ENCODE results near the gene PITX2. TPM values are rescaled to one million over a fixed set of nuclear protein-coding genes. Genes with fewer than 3 reads are reported as not detected.

The PITX2 gene
- total RNA-seq, 1 donor from 2014 or later, result 0.26 TPM

DNA sequence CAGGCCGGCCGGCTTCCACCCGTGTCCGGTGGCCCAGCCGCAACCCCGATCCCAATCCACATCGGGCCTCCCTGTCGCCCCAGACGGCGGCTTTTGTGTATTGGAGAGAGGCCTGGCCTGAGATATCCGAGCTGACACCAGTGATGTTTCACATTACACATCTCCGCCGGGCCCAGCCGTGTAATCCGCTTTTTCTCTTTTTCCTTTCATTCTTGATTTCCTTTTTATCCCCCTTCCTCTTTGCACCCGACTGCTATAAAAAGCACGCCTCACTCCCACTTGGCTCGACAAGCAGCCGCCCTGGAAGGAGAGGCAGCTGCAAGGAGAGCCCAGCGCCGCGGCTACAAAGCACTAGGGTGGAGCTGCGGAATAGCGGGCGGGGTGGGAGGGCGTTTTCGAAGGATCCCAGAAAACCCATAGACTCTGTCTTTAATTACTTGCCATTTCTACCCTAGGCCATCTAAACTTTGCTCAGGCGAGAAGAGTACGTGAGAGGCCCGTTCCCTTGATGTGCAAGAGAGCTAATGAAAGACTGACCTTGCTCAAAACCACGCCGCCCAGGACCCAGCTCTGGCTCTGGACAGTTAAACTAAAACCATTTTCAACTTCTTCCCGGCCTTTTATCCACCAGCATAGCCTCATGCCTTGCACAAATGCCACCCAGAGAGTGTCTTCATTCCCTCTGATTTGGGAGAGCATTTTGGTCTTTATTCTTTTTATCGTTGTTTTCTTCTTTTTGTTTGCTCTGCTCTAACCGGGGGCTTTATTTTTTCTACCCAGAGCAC lies 3.2 kb downstream of the PITX2 start:
- DNase-seq (ENCODE audit: low read depth) (no peak), FAIRE-seq (no peak)
- H3K27me3 ChIP-seq (ENCODE audit: control insufficient read depth, insufficient read depth, low read length), result peaks cover 83% of the 10 kb centered on the region
- TF ChIP-seq, protein P1, sequence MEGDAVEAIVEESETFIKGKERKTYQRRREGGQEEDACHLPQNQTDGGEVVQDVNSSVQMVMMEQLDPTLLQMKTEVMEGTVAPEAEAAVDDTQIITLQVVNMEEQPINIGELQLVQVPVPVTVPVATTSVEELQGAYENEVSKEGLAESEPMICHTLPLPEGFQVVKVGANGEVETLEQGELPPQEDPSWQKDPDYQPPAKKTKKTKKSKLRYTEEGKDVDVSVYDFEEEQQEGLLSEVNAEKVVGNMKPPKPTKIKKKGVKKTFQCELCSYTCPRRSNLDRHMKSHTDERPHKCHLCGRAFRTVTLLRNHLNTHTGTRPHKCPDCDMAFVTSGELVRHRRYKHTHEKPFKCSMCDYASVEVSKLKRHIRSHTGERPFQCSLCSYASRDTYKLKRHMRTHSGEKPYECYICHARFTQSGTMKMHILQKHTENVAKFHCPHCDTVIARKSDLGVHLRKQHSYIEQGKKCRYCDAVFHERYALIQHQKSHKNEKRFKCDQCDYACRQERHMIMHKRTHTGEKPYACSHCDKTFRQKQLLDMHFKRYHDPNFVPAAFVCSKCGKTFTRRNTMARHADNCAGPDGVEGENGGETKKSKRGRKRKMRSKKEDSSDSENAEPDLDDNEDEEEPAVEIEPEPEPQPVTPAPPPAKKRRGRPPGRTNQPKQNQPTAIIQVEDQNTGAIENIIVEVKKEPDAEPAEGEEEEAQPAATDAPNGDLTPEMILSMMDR (IDR thresholded peaks at IDR 0.05; ENCODE audit: insufficient read depth, low read length, severe bottlenecking), result no peak
- no peaks in the 10 kb centered on the region for H3K36me3 ChIP-seq (ENCODE audit: control insufficient read depth, insufficient read depth, low read length)
- no peak overlapping the region for H3K4me3 ChIP-seq (ENCODE audit: low read depth, low read length)

DNA sequence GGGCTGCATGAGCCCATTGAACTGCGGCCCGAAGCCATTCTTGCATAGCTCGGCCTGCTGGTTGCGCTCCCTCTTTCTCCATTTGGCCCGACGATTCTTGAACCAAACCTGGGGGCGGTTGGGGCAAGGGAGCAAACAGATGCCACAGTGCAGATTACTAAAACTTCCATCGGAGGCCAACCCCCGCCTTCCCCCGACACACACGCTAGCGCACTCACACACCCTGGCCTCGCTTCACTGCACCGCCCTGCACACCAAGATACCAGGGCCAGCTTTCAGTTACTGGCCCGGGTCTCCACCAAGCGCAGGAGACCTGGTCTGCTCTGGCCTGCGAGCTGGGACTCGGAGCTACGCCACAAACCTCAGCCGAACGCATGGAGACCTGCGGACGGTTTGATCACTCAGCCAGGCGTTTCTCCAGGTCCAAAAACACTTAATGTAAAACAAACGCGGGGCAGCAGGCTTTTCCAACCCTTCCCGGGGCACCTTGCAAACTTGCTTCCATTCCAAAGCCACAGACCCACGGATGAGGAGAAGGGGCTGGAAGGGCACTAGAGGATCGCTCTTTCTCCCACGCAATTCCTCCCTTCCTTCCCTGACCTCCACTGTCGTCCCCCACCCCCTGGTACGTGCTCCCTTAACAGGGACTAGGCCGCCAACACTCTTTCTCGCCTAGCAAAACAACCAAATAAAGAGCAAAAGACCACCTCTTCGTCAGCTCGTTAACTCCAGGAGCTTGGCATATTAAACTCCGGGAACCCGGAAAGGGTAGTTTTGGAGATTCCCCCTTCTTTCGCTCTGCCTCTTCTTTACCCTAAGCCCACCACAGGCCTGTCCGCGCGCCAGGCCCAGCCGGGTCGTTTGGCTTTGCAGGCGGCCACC lies 4.1 kb downstream of the PITX2 start:
- DNase-seq (ENCODE audit: low read depth) (no peak), FAIRE-seq (no peak)
- TF ChIP-seq, protein P1 (IDR thresholded peaks at IDR 0.05; ENCODE audit: insufficient read depth, low read length, severe bottlenecking), result no peak
- H3K27me3 ChIP-seq (ENCODE audit: control insufficient read depth, insufficient read depth, low read length), result peaks cover 81% of the 10 kb centered on the region
- H3K4me3 ChIP-seq (ENCODE audit: low read depth, low read length), result no peak overlapping the region
- H3K36me3 ChIP-seq (ENCODE audit: control insufficient read depth, insufficient read depth, low read length), result no peaks in the 10 kb centered on the region

DNA sequence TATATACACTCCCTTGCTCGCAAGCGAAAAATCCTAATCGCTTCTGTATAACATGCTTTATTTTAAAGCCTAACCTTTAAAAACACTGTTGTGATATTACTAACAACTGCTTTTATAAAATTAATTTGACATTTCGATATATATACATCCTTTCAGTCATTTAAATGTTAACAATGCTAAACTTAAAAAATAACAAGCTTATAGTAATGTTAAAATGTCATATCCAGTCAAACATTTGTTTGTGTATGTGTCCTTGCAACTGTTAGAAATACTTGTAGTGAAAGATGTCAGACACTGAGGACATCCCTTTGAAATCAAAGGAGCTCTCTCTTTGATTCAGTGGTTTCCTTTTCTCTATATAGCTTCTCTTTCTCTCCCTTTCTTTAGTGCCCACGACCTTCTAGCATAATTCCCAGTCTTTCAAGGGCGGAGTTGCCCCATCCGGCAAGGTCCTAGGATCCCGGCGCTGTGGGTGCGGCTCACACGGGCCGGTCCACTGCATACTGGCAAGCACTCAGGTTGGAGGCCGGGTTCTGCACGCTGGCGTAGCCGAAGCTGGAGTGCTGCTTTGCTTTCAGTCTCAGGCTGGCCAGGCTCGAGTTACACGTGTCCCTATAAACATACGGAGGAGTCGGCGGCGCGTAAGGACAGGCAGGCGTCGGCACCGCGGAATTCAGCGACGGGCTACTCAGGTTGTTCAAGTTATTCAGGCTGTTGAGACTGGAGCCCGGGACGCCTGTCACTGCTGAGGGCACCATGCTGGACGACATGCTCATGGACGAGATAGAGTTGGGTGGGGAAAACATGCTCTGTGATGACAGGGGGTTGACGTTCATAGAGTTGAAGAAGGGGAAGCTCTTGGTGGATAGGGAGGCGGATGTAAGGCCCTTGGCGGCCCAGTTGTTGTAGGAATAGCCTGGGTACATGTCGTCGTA lies 5.0 kb downstream of the PITX2 start:
- TF ChIP-seq, protein P1 (IDR thresholded peaks at IDR 0.05; ENCODE audit: insufficient read depth, low read length, severe bottlenecking), result no peak

GRCh38 chr4:110617075-110617640 lies 5.7 kb downstream of the PITX2 start:
- H3K27me3 ChIP-seq (ENCODE audit: control insufficient read depth, insufficient read depth, low read length), result peaks cover 77% of the 10 kb centered on the region
- H3K4me3 ChIP-seq (ENCODE audit: low read depth, low read length), result no peak overlapping the region
- no peaks in the 10 kb centered on the region for H3K36me3 ChIP-seq (ENCODE audit: control insufficient read depth, insufficient read depth, low read length)
- no peak for DNase-seq (ENCODE audit: low read depth)
- FAIRE-seq, result no peak
- TF ChIP-seq, protein P1 (IDR thresholded peaks at IDR 0.05; ENCODE audit: insufficient read depth, low read length, severe bottlenecking), result no peak

More for the DNA sequence above, 5.0 kb downstream of the PITX2 start:
- no peak for FAIRE-seq
- H3K27me3 ChIP-seq (ENCODE audit: control insufficient read depth, insufficient read depth, low read length), result peaks cover 76% of the 10 kb centered on the region
- DNase-seq (ENCODE audit: low read depth), result no peak
- H3K36me3 ChIP-seq (ENCODE audit: control insufficient read depth, insufficient read depth, low read length), result no peaks in the 10 kb centered on the region
- no peak overlapping the region for H3K4me3 ChIP-seq (ENCODE audit: low read depth, low read length)
